GM21360 (cell line): ENCODE measurements around the gene HECTD4.
"Not testable (repeated sequence)": the region's sequence is repeated elsewhere in the genome, so short reads cannot be mapped to it uniquely, and the experiment has no call there.

Experiments
- ATAC-seq: cut with Tn5 transposase; IDR thresholded peaks from one replicate; pipeline ENCODE4 v1.9.1; 2021; ENCODE audit warnings: mild to moderate bottlenecking, moderate library complexity; ENCODE audit not compliant: unreplicated experiment

HECTD4 gene

DNA sequence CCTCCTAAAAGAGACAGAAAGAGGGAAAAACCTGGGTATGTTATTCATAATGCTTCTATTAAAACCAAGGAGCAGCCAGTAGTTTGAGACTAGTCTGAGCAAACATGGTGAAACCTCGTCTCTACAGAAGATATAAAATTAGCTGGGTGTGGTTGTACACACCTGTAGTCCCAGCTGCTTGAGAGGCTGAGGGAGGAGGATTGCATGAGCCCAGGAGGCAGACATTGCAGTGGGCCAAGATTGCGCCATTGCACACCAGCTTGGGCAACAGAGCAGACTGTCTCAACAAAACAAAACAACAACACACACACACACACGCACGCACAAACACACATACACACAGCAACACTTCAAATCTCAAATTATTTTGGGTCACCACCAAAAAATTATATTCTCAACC is 27.8 kb downstream of the HECTD4 start:
- no peak for ATAC-seq

DNA sequence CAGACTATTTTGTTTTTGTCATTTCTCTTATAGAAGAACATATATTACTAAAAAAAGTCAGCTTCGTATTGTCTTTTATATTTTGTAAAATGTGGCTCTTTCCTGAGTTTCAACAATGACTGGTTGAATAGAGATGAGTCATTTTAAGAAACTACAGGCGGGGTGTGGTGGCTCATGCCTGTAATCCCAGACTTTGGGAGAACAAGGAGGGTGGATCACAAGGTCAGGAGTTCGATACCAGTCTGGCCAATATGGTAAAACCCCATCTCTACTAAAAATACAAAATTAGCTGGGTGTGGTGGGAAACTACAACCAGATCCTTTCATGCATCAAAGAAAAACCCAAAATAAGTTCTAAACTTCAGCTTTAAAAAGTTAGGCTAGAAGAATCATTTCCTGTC is 28.8 kb downstream of the HECTD4 start:
- no peak for ATAC-seq

DNA sequence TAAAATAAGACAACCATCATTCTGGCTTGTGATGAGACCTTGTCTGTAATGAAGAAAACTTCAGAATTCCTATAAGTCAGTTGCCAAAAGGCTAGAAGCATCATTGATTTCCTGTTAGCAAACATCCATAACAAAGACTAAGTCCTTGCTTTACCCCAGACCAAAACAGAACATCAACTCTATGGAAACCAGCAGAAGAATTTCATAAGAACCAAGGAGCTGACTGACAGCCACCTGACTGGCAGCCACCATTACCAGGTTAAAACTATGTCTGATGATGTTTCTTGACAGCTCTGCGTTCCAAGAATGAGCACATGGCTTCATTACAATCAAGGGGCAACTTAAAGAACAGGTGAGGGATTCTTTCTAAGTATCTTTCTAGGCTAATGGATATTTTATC is 29.3 kb downstream of the HECTD4 start:
- no peak for ATAC-seq

DNA sequence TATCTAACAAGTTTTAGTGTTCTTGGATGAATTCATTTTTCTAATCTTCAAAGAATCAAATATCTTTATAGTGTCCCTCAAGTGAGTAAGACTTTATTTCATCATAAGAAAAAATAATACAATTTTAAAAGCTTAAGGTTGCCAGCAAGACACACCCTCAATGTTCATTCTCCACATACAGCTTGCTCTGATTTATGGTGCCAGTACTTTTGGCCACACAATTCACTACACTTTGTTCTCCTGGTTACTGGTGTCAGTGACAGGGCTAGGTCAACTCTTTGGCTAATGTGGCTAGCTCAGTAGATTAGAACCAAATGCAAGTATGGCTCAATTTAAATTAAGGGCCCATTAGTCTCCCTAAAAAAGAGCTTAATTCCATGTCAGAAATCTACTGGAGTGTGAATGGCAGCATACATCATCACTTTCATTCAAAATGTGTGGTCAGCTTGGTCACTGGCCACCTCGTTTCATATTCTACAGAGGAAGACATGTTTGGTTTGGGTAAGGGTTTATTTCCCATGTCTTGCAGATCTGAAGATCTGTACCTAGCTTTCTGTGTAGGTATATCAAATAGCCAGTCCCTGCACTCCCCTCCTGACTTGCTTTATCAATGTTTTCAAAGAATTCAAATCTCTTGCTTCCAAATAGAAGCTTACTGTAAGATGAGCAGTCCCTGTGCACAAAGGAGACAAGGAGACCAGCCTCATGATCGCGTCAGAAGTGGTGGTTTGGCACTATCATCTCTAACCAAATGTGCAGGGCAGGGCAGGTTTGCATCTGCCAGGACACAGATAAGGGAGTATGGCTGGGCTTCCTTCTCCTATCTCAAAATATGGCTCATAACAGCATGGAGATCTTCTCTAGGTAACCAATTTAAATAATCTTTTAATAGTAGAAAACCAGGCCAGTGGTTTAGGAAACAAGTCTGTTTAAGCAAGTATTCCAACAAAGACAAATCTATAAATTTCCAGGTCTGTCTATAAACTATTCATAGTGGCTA is 31.3 kb downstream of the HECTD4 start:
- ATAC-seq: no peak

DNA sequence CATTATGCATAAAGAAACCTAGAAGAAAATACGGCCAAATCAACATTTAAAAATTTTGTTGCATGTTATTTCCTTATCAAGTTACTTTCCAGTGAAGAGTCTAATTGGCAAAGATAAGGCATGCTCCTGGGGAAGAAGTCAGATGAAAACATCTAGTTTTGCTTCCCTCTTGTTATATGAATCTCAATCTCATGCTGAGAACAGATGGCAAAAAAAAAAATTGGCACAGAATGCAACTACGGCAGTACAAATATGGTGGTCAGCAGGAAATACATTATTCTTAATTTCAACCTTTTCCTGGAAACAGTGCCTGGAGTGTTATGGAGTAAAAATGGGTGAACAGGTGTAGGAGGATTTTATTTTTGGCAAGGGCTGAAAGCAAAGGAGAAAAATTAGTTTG is 32.8 kb downstream of the HECTD4 start:
- no peak for ATAC-seq

DNA sequence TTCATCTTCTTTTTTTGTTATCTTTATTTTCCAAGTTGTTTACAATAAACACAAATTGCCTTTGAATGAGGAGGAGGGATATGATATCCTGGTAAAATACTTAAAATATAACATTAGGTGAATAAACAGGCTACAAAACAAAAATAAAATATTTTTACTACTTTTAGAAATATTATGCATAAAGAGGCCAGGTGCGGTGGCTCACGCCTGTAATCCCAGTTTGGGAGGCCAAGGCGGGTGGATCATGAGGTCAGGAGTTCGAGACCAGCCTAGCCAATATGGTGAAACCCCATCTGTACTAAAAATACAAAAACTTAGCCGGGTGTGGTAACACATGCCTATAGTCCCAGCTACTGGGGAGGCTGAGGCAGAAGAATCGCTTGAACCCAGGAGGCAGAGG is 33.3 kb downstream of the HECTD4 start:
- not testable (repeated sequence) for ATAC-seq

DNA sequence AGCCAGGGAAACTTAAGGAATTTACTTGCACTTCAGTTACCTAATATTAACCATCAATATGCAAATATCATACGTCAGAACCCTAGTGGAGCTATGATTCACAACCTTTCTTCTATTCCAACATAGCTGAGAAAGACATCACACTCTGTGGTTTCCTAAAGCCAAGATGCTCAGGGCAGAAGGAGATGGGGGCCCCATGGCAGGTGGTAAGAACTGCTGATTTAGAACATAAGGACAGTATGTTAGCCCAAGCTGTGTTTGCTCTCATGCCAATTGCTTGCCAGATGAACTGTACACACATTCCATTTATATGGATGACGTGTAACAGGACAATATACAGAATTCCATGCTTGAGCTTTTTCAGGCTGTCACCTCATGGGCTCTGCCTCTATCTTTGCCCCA is 34.6 kb downstream of the HECTD4 start:
- no peak for ATAC-seq

DNA sequence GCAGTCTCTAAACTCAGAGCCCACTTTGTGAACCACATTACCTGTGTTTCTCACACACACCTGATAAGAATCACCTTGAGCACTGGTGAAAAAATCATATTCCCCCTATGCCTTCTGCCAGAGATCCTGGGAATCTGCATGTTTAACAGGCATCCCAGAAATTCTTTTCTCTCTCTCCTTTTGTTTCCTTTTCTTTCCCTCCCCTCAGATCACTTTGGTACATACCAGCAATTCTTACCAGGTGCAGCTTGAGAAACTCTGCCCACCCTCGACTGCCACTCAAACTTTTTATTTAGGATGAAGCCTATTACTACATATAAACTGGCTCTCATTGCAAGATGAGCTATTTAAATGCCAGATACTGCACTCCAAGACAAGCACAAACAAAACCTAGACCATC is 36.0 kb downstream of the HECTD4 start:
- ATAC-seq: no peak

DNA sequence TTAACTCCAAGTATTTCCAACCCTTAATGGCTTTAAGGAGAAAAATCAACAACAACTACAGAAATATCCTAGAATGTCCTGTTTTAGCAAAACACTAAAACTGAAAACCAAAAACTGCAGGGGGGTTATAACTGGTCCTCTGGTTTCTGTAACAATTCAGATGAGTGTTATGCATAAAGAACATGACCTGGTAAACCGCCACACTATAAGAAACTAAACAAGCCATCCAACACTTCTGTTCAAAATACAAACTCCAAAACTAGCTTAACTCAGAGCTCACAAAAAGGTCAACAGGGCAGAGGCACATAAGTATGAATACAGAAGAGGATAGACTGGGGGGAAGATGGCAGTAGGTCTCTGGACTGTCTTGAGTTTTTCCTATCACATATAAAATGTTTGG is 38.0 kb downstream of the HECTD4 start:
- ATAC-seq: no peak

DNA sequence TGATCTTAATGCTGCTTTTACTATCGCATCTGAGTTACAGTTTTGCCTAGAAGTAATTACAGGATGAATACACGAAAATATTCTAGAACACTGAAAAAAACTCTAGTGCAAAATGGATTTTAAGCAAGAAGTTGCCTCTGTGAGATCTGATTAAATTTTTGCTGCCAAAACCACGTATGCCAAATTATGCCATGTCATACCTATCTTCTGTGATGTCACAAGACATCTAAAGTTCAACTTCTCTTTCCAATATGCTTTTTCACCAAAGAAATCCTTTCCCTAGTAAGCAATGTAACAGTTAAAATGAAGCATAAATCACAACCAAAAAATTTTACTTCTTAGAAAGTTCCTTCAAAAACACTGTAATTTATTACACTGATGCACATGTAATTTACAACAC is 39.6 kb downstream of the HECTD4 start:
- no peak for ATAC-seq

DNA sequence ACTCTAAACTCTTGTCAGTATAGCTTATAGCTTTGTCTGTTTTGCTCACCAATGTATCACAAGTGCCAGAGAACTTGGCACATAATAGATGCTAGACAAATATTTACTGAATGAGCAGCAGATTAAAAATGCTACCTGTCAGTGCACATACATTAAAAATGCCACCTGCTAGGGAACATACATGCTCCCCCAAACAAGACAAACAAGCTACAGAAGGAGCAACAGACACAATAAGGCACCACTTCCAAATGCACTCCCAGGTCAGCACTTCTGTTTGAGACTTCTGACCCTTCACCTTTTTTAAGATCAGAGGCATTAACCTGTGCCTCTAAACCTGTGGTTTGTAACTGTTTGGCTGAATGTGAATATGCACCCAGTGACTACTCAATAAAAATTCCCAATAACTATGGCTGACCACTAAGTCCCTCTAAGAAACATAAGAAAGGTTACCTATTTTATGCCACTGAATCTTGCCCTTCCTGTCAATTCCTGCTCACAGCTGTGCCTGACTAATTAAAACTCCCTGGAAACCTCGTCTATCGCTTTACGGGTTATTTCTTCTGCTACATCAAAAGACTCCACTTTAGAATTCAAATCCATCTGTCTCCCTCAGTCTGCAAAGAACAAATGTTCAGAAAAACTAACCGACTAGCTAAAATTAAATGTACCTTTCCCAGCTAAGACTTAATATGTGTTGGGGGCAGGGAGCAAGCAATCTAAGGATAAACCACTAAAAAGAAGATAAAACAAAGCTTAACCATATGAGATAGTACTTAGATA is 41.0 kb downstream of the HECTD4 start:
- ATAC-seq: no peak

DNA sequence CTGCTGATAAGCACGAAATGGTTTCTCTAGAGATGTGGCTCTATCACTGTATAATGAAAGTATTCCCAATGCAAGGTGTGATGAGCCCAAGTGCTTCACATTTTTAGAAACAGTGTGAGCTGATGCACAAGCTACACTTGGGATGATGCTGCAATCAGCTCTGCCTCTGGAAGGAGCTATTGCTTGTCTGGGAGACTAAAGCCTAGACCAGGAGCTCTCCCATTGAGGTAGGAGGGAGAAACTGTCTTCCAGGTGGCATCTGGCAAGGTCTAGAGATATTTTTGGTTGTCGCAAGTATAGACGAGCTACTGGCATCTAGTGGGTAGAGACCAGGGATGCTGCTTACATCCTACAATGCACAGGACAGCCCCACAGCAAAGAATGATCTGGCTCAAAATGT is 42.0 kb downstream of the HECTD4 start:
- ATAC-seq: no peak

DNA sequence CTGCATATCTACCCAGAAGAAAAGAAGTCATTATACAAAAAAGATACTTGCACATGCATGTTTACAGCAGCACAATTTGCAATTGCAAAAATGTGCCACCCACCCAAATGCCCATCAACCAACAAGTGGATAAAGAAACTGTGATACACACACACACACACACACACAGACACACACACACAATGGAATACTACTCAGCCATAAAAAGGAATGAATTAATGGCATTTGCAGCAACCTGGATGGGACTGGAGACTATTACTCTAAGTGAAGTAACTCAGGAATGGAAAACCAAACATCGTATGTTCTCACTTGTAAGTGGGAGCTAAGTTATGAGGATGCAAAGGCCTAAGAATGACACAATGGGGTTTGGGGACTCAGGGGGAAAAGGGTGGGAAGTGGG is 47.2 kb downstream of the HECTD4 start:
- not testable (repeated sequence) for ATAC-seq

DNA sequence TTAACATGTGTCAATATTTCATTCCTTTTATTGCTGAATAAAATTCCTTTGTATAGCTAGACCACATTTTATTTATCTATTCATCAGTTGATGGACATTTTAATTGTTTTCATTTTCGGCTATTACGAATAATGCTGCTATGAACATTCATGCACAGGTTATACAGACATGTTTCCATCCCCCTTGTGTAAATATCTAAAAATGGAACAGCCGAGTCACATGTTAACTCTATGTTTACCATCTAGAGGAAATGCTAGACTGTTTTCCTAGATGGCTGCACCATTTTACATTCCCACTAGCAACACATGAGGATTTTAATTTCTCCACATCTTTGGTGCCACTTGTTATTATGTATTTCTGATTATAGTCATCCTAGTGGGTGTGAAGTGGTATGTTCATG is 49.2 kb downstream of the HECTD4 start:
- no peak for ATAC-seq

DNA sequence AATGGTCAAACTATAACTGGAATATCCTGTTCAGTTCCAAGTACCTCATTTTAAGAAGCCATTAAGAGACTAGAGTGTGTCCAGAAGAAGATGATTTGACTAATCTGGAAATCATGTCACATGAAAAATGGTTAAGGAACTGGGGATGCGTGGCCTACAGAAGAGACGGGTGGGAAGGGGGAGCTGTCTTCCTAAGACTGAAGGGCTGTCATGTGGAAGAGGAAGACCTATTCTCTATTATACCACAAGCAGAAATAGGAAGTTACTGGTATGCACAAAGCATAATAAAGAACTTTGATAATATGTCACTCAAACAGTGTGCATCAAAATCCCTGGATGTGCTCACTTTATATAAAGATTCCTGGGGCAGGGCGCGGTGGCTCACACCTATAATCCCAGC is 50.3 kb downstream of the HECTD4 start:
- ATAC-seq: no peak

DNA sequence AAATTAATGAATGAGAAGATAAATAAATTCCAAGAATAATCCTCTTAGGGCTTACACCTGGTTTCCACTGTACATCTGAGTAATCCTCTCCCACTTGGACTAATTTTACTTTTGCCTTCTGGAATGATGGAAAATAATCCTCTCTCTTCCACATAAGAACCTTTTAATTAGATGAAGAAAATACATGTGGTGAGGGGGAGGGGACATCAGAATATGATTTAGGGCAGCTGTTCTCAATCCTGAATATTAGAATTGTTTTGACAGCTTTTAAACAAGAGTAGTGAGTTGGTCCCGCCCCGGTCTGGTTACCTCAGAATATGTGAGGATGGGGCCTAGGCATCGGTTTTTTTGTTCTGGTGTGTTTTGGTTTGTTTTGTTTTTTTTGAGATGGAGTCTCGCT is 51.5 kb downstream of the HECTD4 start:
- ATAC-seq: no peak

DNA sequence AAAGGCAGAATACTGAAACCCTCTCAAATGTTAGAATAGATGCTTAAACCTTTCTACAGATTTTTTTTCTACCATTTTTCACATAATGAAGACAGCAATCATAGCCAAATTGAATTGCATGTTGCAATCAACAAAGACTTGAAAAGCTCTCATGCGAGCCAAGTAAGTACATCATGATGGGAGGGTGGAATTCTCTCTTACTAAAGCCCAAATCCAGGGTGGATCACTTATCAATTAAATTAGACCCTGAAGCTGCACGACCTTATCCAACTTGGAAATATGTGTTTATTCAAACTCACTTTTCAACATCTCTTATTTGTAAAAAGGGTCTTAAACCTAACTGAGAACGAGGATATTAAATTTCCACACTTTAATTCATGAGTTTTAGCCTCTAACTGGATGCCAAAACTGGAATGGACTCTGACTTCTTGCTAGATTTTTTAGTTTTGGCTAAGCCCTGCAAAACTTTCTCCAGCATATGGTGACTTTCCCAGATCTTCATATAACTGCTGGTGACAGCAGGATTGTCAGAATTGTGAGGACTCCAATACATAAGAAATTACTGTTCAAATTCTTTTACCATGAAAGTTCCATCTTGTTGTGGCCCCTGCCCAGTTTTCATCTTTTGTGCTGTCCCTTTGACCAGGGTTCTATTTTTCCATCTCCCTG is 53.6 kb downstream of the HECTD4 start:
- ATAC-seq: no peak

DNA sequence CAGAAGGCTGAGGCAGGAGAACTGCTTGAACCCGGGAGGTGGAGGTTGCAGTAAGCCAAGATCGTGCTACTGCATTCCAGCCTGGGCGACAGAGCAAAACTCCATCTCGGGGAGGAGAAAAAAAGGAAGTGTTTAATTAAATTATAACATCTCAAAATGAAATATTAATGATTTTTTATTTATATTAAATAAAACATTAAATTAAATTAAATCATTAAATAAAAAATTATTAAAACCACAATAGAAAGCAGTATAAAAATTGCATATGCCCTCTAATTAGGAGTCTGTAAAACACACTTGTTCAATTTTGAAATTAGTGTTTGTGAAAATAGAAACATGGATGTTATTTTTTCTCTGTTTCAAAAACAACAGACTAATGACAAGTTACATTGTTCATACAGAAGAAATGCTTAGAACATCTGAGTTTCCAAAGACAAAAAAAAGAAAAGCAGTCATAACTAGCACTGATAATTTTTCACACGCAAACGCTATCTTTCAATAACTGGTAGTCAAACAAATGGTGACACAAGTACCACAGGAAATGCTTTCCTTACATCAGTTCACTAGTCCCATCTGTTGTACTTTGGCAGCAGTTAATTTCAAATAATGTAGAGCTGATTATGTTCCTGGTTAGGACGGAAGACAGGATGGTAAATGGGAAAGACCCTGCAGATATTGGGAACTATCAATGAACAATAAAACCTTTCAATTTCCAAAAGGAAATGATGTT is 54.9 kb downstream of the HECTD4 start:
- ATAC-seq: no peak

DNA sequence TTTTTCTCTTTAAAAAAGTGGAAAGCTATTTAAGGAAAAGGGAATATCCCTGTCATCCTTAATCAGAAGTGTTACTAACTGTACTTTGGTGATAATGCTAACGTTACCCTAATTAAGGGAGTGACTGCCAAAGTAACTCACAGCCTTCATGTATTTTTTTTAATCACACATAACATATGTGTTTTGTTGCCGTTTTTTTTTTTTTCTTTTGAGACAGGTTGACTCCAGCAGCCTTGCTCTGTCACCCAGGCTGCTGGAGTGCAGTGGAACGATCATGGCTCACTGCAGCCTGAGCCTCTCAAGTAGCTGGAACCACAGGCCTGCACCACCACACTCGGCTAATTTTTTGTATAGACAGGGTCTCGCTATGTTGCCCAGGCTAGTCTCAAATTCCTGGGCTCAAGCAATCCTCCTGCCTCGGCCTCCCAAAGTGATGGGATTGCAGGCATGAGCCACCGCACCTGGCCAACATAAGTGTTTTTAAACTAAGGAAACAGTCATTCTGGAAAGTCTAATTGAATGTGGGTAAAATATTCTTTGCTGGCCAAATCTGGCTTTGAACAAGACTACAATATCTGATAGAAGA is 56.5 kb downstream of the HECTD4 start:
- ATAC-seq: no peak

DNA sequence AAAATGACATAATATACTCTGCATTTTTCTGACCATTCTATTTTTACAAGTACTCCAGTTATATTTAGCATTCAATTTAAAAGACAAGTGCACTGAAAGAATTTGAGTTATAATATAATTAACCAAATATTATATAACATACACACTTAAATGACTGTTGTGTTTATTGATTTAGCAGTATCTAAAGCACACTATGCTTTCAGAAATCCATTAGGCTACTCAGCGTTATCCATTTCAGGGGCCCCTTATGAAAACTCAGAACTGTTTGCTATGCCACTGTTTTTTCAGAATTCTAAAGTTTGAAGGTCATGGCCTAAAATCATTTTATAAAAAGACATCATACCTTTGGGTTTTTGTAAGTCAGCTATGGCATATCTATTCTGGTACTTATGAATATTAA is 57.1 kb downstream of the HECTD4 start:
- ATAC-seq: no peak
